ENCODE data around the gene CXorf58. TPM values are rescaled to one million over a fixed set of nuclear protein-coding genes. Genes with fewer than 3 reads are reported as not detected.

The CXorf58 gene
- total and polyA plus RNA-seq, 4 experiments from 2014 or later: 0.14 TPM; not detected in 3

- Mint-ChIP-seq H3K4me1 (peaks cover 0 to 4% (median 2%) of the 10 kb centered on the region in 4 donors), H3K27ac (no peak overlapping the region), H3K4me3 (no peak overlapping the region), H3K27me3 (no peaks in the 10 kb centered on the region), H3K9me3 (no peaks in the 10 kb centered on the region), H3K36me3 (no peaks in the 10 kb centered on the region)
- no peaks in the 10 kb centered on the region for H3K9me3 ChIP-seq (ENCODE audit: control insufficient read depth in 1 of 2, low read length in 2 of 2)
- H3K27ac ChIP-seq (ENCODE audit: low read depth, low read length): no peak overlapping the region
- intact Hi-C loops (cut with micrococcal nuclease): loop anchor here (5.0 to 10.0 kb wide), 2 partner anchors 1156 to 1819 kb away; no protein-coding TSS in a partner anchor
- CTCF ChIA-PET (ENCODE audit: partially characterized antibody): interaction anchor here (0.8 to 4.0 kb wide), 27 partner anchors 16 to 1766 kb away, joined by 3 to 93 read pairs (median 5); partner anchors contain the start of genes ACOT9, EIF2S3, KLHL15 and PRDX4
- no peaks in the 10 kb centered on the region for H3K27me3 ChIP-seq (ENCODE audit: insufficient read depth, low read length)
- no peak overlapping the region for H3K4me3 ChIP-seq (ENCODE audit: low read length in 2 of 2)
- no peaks in the 10 kb centered on the region for H3K36me3 ChIP-seq (ENCODE audit: insufficient read depth, low read length)
- H3K4me1 ChIP-seq (ENCODE audit: insufficient read depth, low read length): peaks cover 14% of the 10 kb centered on the region
- POLR2A ChIA-PET (ENCODE audit: partially characterized antibody): interaction anchor here (1.4 to 3.3 kb wide), 3 partner anchors 118 to 153 kb away, joined by 3 to 34 read pairs (median 11); partner anchors contain the start of genes EIF2S3 and SAT1
- no peak for DNase-seq
Measured at GRCh38 chrX:23901060-23901459, 6.7 kb upstream of the CXorf58 start.

- Mint-ChIP-seq H3K4me1 (peaks cover 2 to 9% (median 5%) of the 10 kb centered on the region in 4 donors), H3K36me3 (no peaks in the 10 kb centered on the region), H3K27ac (no peak overlapping the region), H3K4me3 (no peak overlapping the region), H3K27me3 (no peaks in the 10 kb centered on the region), H3K9me3 (no peaks in the 10 kb centered on the region)
- ChIA-PET POLR2A (ENCODE audit: partially characterized antibody) (interaction anchor here (0.5 to 3.3 kb wide), 8 partner anchors 118 to 234 kb away, joined by 3 to 34 read pairs (median 6); partner anchors contain the start of genes ACOT9, EIF2S3, PRDX4 and SAT1), CTCF (ENCODE audit: partially characterized antibody) (interaction anchor here (0.6 to 4.0 kb wide), 49 partner anchors 9 to 1766 kb away, joined by 3 to 93 read pairs (median 4); partner anchors contain the start of genes ACOT9, EIF2S3, KLHL15 and PRDX4)
- peak in 4 of 5 donors; percentile 26 to 51 (median 44) for DNase-seq
- Histone ChIP-seq H3K4me3 (ENCODE audit: low read length in 2 of 2) (no peak overlapping the region), H3K9me3 (ENCODE audit: control insufficient read depth in 1 of 2, low read length in 2 of 2) (no peaks in the 10 kb centered on the region), H3K4me1 (ENCODE audit: insufficient read depth, low read length) (peaks cover 21% of the 10 kb centered on the region), H3K27ac (ENCODE audit: low read depth, low read length) (no peak overlapping the region), H3K27me3 (ENCODE audit: insufficient read depth, low read length) (no peaks in the 10 kb centered on the region), H3K36me3 (ENCODE audit: insufficient read depth, low read length) (no peaks in the 10 kb centered on the region)
- intact Hi-C loops (cut with micrococcal nuclease): loop anchor here (1.0 to 10.0 kb wide), 6 partner anchors 121 to 1917 kb away; no protein-coding TSS in a partner anchor
Measured at GRCh38 chrX:23901805-23902204, 6.0 kb upstream of the CXorf58 start.

DNA sequence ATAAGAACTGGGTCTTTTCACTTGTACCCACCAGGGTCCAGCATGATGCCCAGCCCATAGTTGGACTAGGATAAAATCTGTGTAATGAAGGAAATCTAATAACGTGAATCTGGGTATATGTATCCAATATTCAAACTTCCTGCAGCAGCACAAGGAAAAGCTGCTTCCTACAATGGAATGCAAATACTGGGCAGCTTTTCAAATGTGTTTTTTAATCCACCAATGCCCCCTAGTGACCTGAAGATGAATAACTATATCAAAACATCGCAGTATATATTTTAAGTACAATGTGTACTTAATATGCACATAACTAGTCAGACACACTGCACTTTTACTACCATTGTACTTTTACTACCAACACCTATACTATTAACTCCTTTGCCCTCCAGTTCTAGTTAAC is 5.4 kb upstream of the CXorf58 start:
- Histone ChIP-seq H3K36me3 (ENCODE audit: insufficient read depth, low read length) (no peaks in the 10 kb centered on the region), H3K4me3 (ENCODE audit: low read length in 2 of 2) (no peak overlapping the region), H3K9me3 (ENCODE audit: control insufficient read depth in 1 of 2, low read length in 2 of 2) (no peaks in the 10 kb centered on the region), H3K27me3 (ENCODE audit: insufficient read depth, low read length) (no peaks in the 10 kb centered on the region), H3K4me1 (ENCODE audit: insufficient read depth, low read length) (peaks cover 25% of the 10 kb centered on the region), H3K27ac (ENCODE audit: low read depth, low read length) (no peak overlapping the region)
- ChIA-PET CTCF (ENCODE audit: partially characterized antibody) (interaction anchor here (0.6 to 4.0 kb wide), 38 partner anchors 10 to 1767 kb away, joined by 3 to 93 read pairs (median 5); partner anchors contain the start of genes ACOT9, EIF2S3, KLHL15 and PRDX4), POLR2A (ENCODE audit: partially characterized antibody) (interaction anchor here (1.0 to 3.3 kb wide), 7 partner anchors 119 to 235 kb away, joined by 3 to 34 read pairs (median 7); partner anchors contain the start of genes ACOT9, EIF2S3, PRDX4 and SAT1)
- DNase-seq: peak in 4 of 5 donors; percentile 25 to 42 (median 34)
- H3K4me3 Mint-ChIP-seq: no peak overlapping the region
- no peaks in the 10 kb centered on the region for H3K36me3 Mint-ChIP-seq
- intact Hi-C loops (cut with micrococcal nuclease): loop anchor here (1.0 to 10.0 kb wide), 6 partner anchors 121 to 1917 kb away; no protein-coding TSS in a partner anchor
- H3K4me1 Mint-ChIP-seq: peaks cover 2 to 10% (median 6%) of the 10 kb centered on the region in 4 donors
- H3K27ac Mint-ChIP-seq: no peak overlapping the region
- no peaks in the 10 kb centered on the region for H3K27me3 Mint-ChIP-seq
- no peaks in the 10 kb centered on the region for H3K9me3 Mint-ChIP-seq

- Histone ChIP-seq H3K27me3 (ENCODE audit: insufficient read depth, low read length) (no peaks in the 10 kb centered on the region), H3K4me3 (ENCODE audit: low read length in 2 of 2) (no peak overlapping the region), H3K27ac (ENCODE audit: low read depth, low read length) (no peak overlapping the region), H3K9me3 (ENCODE audit: control insufficient read depth in 1 of 2, low read length in 2 of 2) (no peaks in the 10 kb centered on the region), H3K36me3 (ENCODE audit: insufficient read depth, low read length) (no peaks in the 10 kb centered on the region), H3K4me1 (ENCODE audit: insufficient read depth, low read length) (peaks cover 35% of the 10 kb centered on the region)
- CTCF ChIA-PET (ENCODE audit: partially characterized antibody): interaction anchor here (0.8 to 4.0 kb wide), 7 partner anchors 9 to 213 kb away, joined by 3 to 50 read pairs (median 5); partner anchors contain the start of genes EIF2S3 and SAT1
- POLR2A ChIA-PET (ENCODE audit: partially characterized antibody): no interaction called here
- Mint-ChIP-seq H3K4me3 (no peak overlapping the region), H3K36me3 (no peaks in the 10 kb centered on the region), H3K27ac (peak overlapping the region in 2 of 7 donors; percentile 7 to 18), H3K9me3 (no peaks in the 10 kb centered on the region), H3K27me3 (no peaks in the 10 kb centered on the region), H3K4me1 (peaks cover 7 to 22% (median 13%) of the 10 kb centered on the region in 4 donors)
- DNase-seq: no peak
- intact Hi-C loops (cut with micrococcal nuclease): loop anchor here (5.0 to 10.0 kb wide), 2 partner anchors 1159 to 1822 kb away; no protein-coding TSS in a partner anchor
Measured at GRCh38 chrX:23904096-23904495, 3.7 kb upstream of the CXorf58 start.

GRCh38 chrX:23907111-23907497 is 702 bp upstream of the CXorf58 start:
- H3K27me3 Mint-ChIP-seq: no peaks in the 10 kb centered on the region
- DNase-seq: no peak
- peak overlapping the region; percentile 78 to 91 (median 84) for H3K4me3 Mint-ChIP-seq
- H3K4me3 ChIP-seq (ENCODE audit: low read length in 2 of 2): peak overlapping the region in 1 of 2 donors; percentile 68
- H3K27ac ChIP-seq (ENCODE audit: low read depth, low read length): peak overlapping the region; percentile 78
- H3K27ac Mint-ChIP-seq: peak overlapping the region; percentile 75 to 96 (median 89)
- H3K9me3 Mint-ChIP-seq: no peaks in the 10 kb centered on the region
- no peaks in the 10 kb centered on the region for H3K36me3 ChIP-seq (ENCODE audit: insufficient read depth, low read length)
- ChIA-PET CTCF (ENCODE audit: partially characterized antibody) (interaction anchor here (0.8 to 4.1 kb wide), 14 partner anchors 117 to 240 kb away, joined by 3 to 53 read pairs (median 4); partner anchors contain the start of genes EIF2S3, PRDX4 and SAT1), POLR2A (ENCODE audit: partially characterized antibody) (interaction anchor here (1.2 to 4.0 kb wide), 7 partner anchors 118 to 245 kb away, joined by 3 to 44 read pairs (median 14); partner anchors contain the start of genes ACOT9, EIF2S3, KLHL15 and PRDX4)
- H3K4me1 Mint-ChIP-seq: peaks cover 7 to 22% (median 13%) of the 10 kb centered on the region in 4 donors
- no peaks in the 10 kb centered on the region for H3K27me3 ChIP-seq (ENCODE audit: insufficient read depth, low read length)
- H3K9me3 ChIP-seq (ENCODE audit: control insufficient read depth in 1 of 2, low read length in 2 of 2): no peaks in the 10 kb centered on the region
- peaks cover 31% of the 10 kb centered on the region for H3K4me1 ChIP-seq (ENCODE audit: insufficient read depth, low read length)
- intact Hi-C loops (cut with micrococcal nuclease): loop anchor here (1.0 to 10.0 kb wide), 5 partner anchors 124 to 1162 kb away; partner anchors contain the start of genes PRDX4 and SAT1
- H3K36me3 Mint-ChIP-seq: no peaks in the 10 kb centered on the region

- Histone ChIP-seq H3K4me3 (ENCODE audit: low read length in 2 of 2) (peak overlapping the region in 1 of 2 donors; percentile 49), H3K27me3 (ENCODE audit: insufficient read depth, low read length) (no peaks in the 10 kb centered on the region), H3K27ac (ENCODE audit: low read depth, low read length) (peak overlapping the region; percentile 78), H3K9me3 (ENCODE audit: control insufficient read depth in 1 of 2, low read length in 2 of 2) (no peaks in the 10 kb centered on the region), H3K4me1 (ENCODE audit: insufficient read depth, low read length) (peaks cover 28% of the 10 kb centered on the region), H3K36me3 (ENCODE audit: insufficient read depth, low read length) (no peaks in the 10 kb centered on the region)
- H3K27me3 Mint-ChIP-seq: no peaks in the 10 kb centered on the region
- peak overlapping the region; percentile 39 to 93 (median 89) for H3K27ac Mint-ChIP-seq
- CTCF ChIA-PET (ENCODE audit: partially characterized antibody): interaction anchor here (0.8 to 4.1 kb wide), 9 partner anchors 15 to 164 kb away, joined by 3 to 53 read pairs (median 4); partner anchors contain the start of genes EIF2S3, KLHL15 and SAT1
- H3K4me3 Mint-ChIP-seq: peak overlapping the region; percentile 44 to 91 (median 82)
- POLR2A ChIA-PET (ENCODE audit: partially characterized antibody): interaction anchor here (0.6 to 4.0 kb wide), 14 partner anchors 11 to 334 kb away, joined by 3 to 44 read pairs (median 4); partner anchors contain the start of genes ACOT9, EIF2S3, KLHL15 and PRDX4
- no peaks in the 10 kb centered on the region for H3K36me3 Mint-ChIP-seq
- H3K9me3 Mint-ChIP-seq: no peaks in the 10 kb centered on the region
- peaks cover 7 to 22% (median 13%) of the 10 kb centered on the region in 4 donors for H3K4me1 Mint-ChIP-seq
- intact Hi-C loops (cut with micrococcal nuclease): loop anchor here (1.0 to 10.0 kb wide), 4 partner anchors 45 to 1164 kb away; partner anchors contain the start of gene EIF2S3
- DNase-seq: peak in 1 of 5 donors; percentile 2
Measured at GRCh38 chrX:23908219-23909004, 606 bp downstream of the CXorf58 start.
